ENCODE measurements around the gene ARMH1.
"Not testable (repeated sequence)": the region's sequence is repeated elsewhere in the genome, so short reads cannot be mapped to it uniquely, and the experiment has no call there.

ARMH1 gene

GRCh38 chr1:44759077-44759476, 84.6 kb downstream of the ARMH1 start:
- Histone ChIP-seq H3K9me2 (replicated peaks; ENCODE audit: control insufficient read depth, low read length) (no peaks in the 10 kb centered on the region), H3F3A (ENCODE audit: control insufficient read depth, insufficient read depth) (no peaks in the 10 kb centered on the region; the same call in 1 of the 2 replicates), H3K79me2 (ENCODE audit: control insufficient read depth, low read length) (peaks cover 8% of the 10 kb centered on the region), H4K20me1 (ENCODE audit: control insufficient read depth, insufficient read depth, low read depth, low read length) (no peaks in the 10 kb centered on the region), H3K4me1 (ENCODE audit: control insufficient read depth, low read length) (peaks cover 40% of the 10 kb centered on the region), H3K9me3 (ENCODE audit: control insufficient read depth, insufficient read depth, low read length) (no peaks in the 10 kb centered on the region), H3K27ac (ENCODE audit: low read depth, low read length) (no peak overlapping the region), H3K4me2 (ENCODE audit: low read length) (no peak overlapping the region), H3K36me3 (ENCODE audit: control insufficient read depth, low read length) (peaks cover 97% of the 10 kb centered on the region), H3K4me3 (ENCODE audit: low read length) (no peak overlapping the region), H3K27me3 (ENCODE audit: control insufficient read depth, low read length) (no peaks in the 10 kb centered on the region)
- TF ChIP-seq CTCF (IDR thresholded peaks at IDR 0.05; ENCODE audit: low read depth, low read length, poor library complexity, severe bottlenecking) (no peak), EZH2phosphoT487 (IDR thresholded peaks at IDR 0.05; ENCODE audit: borderline replicate concordance, low read length) (no peak)

GRCh38 chr1:44760876-44761275, 86.4 kb downstream of the ARMH1 start:
- H3K4me2 ChIP-seq (ENCODE audit: low read length), result no peak overlapping the region
- no peaks in the 10 kb centered on the region for H3K9me2 ChIP-seq (replicated peaks; ENCODE audit: control insufficient read depth, low read length)
- H3K79me2 ChIP-seq (ENCODE audit: control insufficient read depth, low read length), result peaks cover 8% of the 10 kb centered on the region
- no peaks in the 10 kb centered on the region for H3K9me3 ChIP-seq (ENCODE audit: control insufficient read depth, insufficient read depth, low read length)
- no peaks in the 10 kb centered on the region for H3K27me3 ChIP-seq (ENCODE audit: control insufficient read depth, low read length)
- no peaks in the 10 kb centered on the region for H4K20me1 ChIP-seq (ENCODE audit: control insufficient read depth, insufficient read depth, low read depth, low read length)
- H3K36me3 ChIP-seq (ENCODE audit: control insufficient read depth, low read length), result peaks cover 91% of the 10 kb centered on the region
- H3F3A ChIP-seq (ENCODE audit: control insufficient read depth, insufficient read depth), result no peaks in the 10 kb centered on the region; the same call in 1 of the 2 replicates
- no peak overlapping the region for H3K4me3 ChIP-seq (ENCODE audit: low read length)
- no peak overlapping the region for H3K27ac ChIP-seq (ENCODE audit: low read depth, low read length)
- H3K4me1 ChIP-seq (ENCODE audit: control insufficient read depth, low read length), result peaks cover 23% of the 10 kb centered on the region
- TF ChIP-seq CTCF (IDR thresholded peaks at IDR 0.05; ENCODE audit: low read depth, low read length, poor library complexity, severe bottlenecking) (no peak), EZH2phosphoT487 (IDR thresholded peaks at IDR 0.05; ENCODE audit: borderline replicate concordance, low read length) (no peak)

DNA sequence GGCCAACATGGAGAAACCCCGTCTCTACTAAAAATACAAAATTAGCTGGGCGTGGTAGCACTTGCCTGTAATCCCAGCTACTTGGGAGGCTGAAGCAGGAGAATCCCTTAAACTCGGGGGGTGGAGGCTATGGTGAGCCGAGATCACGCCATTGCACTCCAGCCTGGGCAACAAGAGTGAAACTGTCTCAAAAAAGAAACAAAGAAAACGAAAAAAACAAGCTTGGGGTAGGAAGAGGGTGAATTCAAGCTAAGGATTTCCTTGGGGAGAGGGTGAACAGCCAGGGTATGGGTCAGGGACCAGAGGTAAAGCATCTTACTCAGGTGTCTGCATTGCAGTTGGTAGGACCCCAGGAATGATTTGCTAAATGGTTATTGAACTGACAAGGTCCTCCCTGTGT, 91.9 kb downstream of the ARMH1 start:
- not testable (repeated sequence) for H3K79me2 ChIP-seq (ENCODE audit: control insufficient read depth, low read length); H3K4me2 ChIP-seq (ENCODE audit: low read length); H3K27ac ChIP-seq (ENCODE audit: low read depth, low read length); H4K20me1 ChIP-seq (ENCODE audit: control insufficient read depth, insufficient read depth, low read depth, low read length); H3K27me3 ChIP-seq (ENCODE audit: control insufficient read depth, low read length); H3K9me3 ChIP-seq (ENCODE audit: control insufficient read depth, insufficient read depth, low read length); H3K9me2 ChIP-seq (replicated peaks; ENCODE audit: control insufficient read depth, low read length); H3K4me1 ChIP-seq (ENCODE audit: control insufficient read depth, low read length); H3K4me3 ChIP-seq (ENCODE audit: low read length)
- peaks cover 60% of the 10 kb centered on the region for H3K36me3 ChIP-seq (ENCODE audit: control insufficient read depth, low read length)
- H3F3A ChIP-seq (ENCODE audit: control insufficient read depth, insufficient read depth), result peaks cover 14% of the 10 kb centered on the region

Data from DOHH2 (cell line).